ENCODE data around the gene NACA2. TPM values are rescaled to one million over a fixed set of nuclear protein-coding genes. Genes with fewer than 3 reads are reported as not detected.

The NACA2 gene
- total and polyA plus RNA-seq, 11 donors, result 0.11 TPM; not detected in 10

- no peak for DNase-seq
Measured at GRCh38 chr17:61593426-61593825, 2.4 kb upstream of the NACA2 start.

GRCh38 chr17:61591930-61592329 lies 911 bp upstream of the NACA2 start:
- Histone ChIP-seq H3K9me3 (no peaks in the 10 kb centered on the region), H3K27ac (no peak overlapping the region), H3K4me3 (no peak overlapping the region), H3K27me3 (peaks cover 0 to 45% (median 2%) of the 10 kb centered on the region in 9 donors), H3K36me3 (no peaks in the 10 kb centered on the region), H3K4me1 (no peaks in the 10 kb centered on the region)
- WGBS, 4 donors, result 90 to 92% (median 91%) methylated on average over 8 of the region's 8 CpGs
- no peak for DNase-seq
- intact Hi-C loops (cut with DNase I), result no loop called here
- ATAC-seq, result no peak
- TF ChIP-seq POLR2A (IDR thresholded peaks at IDR 0.05), result no peak
- TF ChIP-seq CTCF (IDR thresholded peaks at IDR 0.05), result no peak

More at GRCh38 chr17:61593426-61593825, 2.4 kb upstream of the NACA2 start:
- H3K4me3 ChIP-seq, result no peak overlapping the region
- no peaks in the 10 kb centered on the region for H3K36me3 ChIP-seq
- no peaks in the 10 kb centered on the region for H3K9me3 ChIP-seq
- no peak for TF ChIP-seq POLR2A (IDR thresholded peaks at IDR 0.05)
- TF ChIP-seq CTCF (IDR thresholded peaks at IDR 0.05), result no peak
- H3K4me1 ChIP-seq, result no peaks in the 10 kb centered on the region
- no peak for ATAC-seq
- H3K27ac ChIP-seq, result no peak overlapping the region
- 37 to 54% (median 51%) methylated on average over 7 of the region's 7 CpGs for WGBS, 4 donors
- intact Hi-C loops (cut with DNase I), result no loop called here
- peaks cover 0 to 59% (median 2%) of the 10 kb centered on the region in 9 donors for H3K27me3 ChIP-seq

GRCh38 chr17:61589990-61590389 lies 1.0 kb downstream of the NACA2 start:
- no peak overlapping the region for H3K4me3 ChIP-seq
- 94 to 96% (median 96%) methylated on average over 5 of the region's 5 CpGs for WGBS, 4 donors

More at GRCh38 chr17:61589990-61590389, 1.0 kb downstream of the NACA2 start:
- DNase-seq (no peak), ATAC-seq (no peak)
- intact Hi-C loops (cut with DNase I), result no loop called here
- no peak for TF ChIP-seq POLR2A (IDR thresholded peaks at IDR 0.05)
- TF ChIP-seq CTCF (IDR thresholded peaks at IDR 0.05), result no peak
- Histone ChIP-seq H3K27ac (no peak overlapping the region), H3K27me3 (peaks cover 0 to 32% (median 2%) of the 10 kb centered on the region in 9 donors), H3K4me1 (no peaks in the 10 kb centered on the region), H3K9me3 (no peaks in the 10 kb centered on the region), H3K36me3 (no peaks in the 10 kb centered on the region)
